Muscle of leg (tissue), 11 donors: ENCODE measurements around the gene NPR1. TPM values are rescaled to one million over a fixed set of nuclear protein-coding genes. Genes with fewer than 3 reads are reported as not detected.
A peak's percentile ranks its signal among the peaks of the same experiment; 100 is the strongest.
"Not testable (repeated sequence)": the region's sequence is repeated elsewhere in the genome, so short reads cannot be mapped to it uniquely, and the experiment has no call there.

Source experiments
- DNase-seq: peaks from one replicate; pipeline ENCODE4 v3.0.0; 2013
- H3K27ac ChIP-seq: one replicate; pipeline ENCODE4 v1.5.1; 2013; ENCODE audit warnings: mild to moderate bottlenecking, low read length, control low read depth
- H3K27me3 ChIP-seq: one replicate; pipeline ENCODE4 v1.6.1; 2013; ENCODE audit warnings: low read length; ENCODE audit not compliant: control insufficient read depth, insufficient read depth
- H3K36me3 ChIP-seq: one replicate; pipeline ENCODE4 v1.6.1; 2013; ENCODE audit warnings: low read length; ENCODE audit not compliant: control insufficient read depth, insufficient read depth
- H3K4me1 ChIP-seq: one replicate; pipeline ENCODE4 v1.6.1; 2013; ENCODE audit warnings: low read length; ENCODE audit not compliant: control insufficient read depth, insufficient read depth
- H3K4me3 ChIP-seq: one replicate; pipeline ENCODE4 v1.5.1; 2013; ENCODE audit warnings: low read length, control low read depth
- H3K9me3 ChIP-seq: replicated peaks from 2 replicates; pipeline ENCODE4 v1.6.1; 2013; ENCODE audit warnings: low read depth, low read length; ENCODE audit not compliant: control insufficient read depth
- WGBS: methylation state at CpG from one replicate; pipeline ENCODE4 v1.1.5; 2013; ENCODE audit warnings: missing lambda C conversion rate; ENCODE audit not compliant: insufficient coverage; 5-methylcytosine and 5-hydroxymethylcytosine counted together
- polyA plus RNA-seq, 8 donors: library from polyadenylated mRNA; unstranded; fragments of 120-200 nt; gene quantifications; one replicate each; pipeline versions ENCODE4 v1.2.1 to v1.2.3, GENCODE V29; 2013; ENCODE audit warnings: inconsistent platforms in 1 of 8, low replicate concordance in 1 of 8; ENCODE audit not compliant: insufficient read length in 8 of 8, insufficient read depth in 1 of 8
- total RNA-seq: library from RNA; stranded (reverse); fragments of 120-200 nt; gene quantifications from one replicate; pipeline ENCODE4 v1.2.4, GENCODE V29; 2013

Gene NPR1
- total and polyA plus RNA-seq, 9 donors = 12.7 to 17.4 (median 14.9) TPM

GRCh38 chr1:153661111-153661708 is 17.3 kb upstream of the NPR1 start:
- Histone ChIP-seq H3K4me1 (peaks cover 12% of the 10 kb centered on the region), H3K9me3 (no peaks in the 10 kb centered on the region), H3K36me3 (peaks cover 50% of the 10 kb centered on the region), H3K27me3 (no peaks in the 10 kb centered on the region), H3K27ac (no peak overlapping the region), H3K4me3 (no peak overlapping the region)
- 34% methylated on average over 6 of the region's 9 CpGs for WGBS
- no peak for DNase-seq

- WGBS = no CpG with 5 or more reads among the region's 2 CpGs
- no peak overlapping the region for H3K27ac ChIP-seq
These were observed 16.2 kb upstream of the NPR1 start for GRCh38 chr1:153662269-153662668.

GRCh38 chr1:153663211-153663610 is 15.3 kb upstream of the NPR1 start:
- Histone ChIP-seq H3K4me1 (peaks cover 10% of the 10 kb centered on the region), H3K36me3 (peaks cover 67% of the 10 kb centered on the region), H3K27me3 (no peaks in the 10 kb centered on the region), H3K27ac (no peak overlapping the region), H3K4me3 (no peak overlapping the region), H3K9me3 (no peaks in the 10 kb centered on the region)
- no peak for DNase-seq
- WGBS = 95% methylated on average over 4 of the region's 5 CpGs

More at GRCh38 chr1:153662269-153662668, 16.2 kb upstream of the NPR1 start:
- no peaks in the 10 kb centered on the region for H3K27me3 ChIP-seq
- DNase-seq = no peak
- peaks cover 60% of the 10 kb centered on the region for H3K36me3 ChIP-seq
- no peak overlapping the region for H3K4me3 ChIP-seq
- H3K4me1 ChIP-seq = peaks cover 12% of the 10 kb centered on the region
- no peaks in the 10 kb centered on the region for H3K9me3 ChIP-seq

DNA sequence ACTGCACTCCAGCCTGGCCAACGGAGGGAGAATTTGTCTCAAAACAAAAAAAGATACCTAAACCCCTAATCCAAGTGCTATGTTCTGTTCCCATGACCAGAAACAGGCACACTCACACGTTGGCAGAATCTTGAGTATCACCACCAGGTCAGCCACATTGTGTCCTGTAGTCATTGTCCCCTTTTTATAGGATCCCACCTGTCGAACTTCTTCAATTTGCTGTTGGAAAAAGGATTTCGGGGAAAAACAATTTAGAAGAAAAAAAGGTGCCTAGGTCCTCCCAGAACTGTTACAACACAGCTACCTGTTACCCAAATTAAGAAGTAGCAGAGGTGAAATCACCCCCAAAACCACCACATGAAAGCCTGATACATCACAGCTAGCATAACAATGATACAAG is 11.0 kb upstream of the NPR1 start:
- H3K27ac ChIP-seq = no peak overlapping the region
- WGBS = 100% methylated on average over 1 of the region's 4 CpGs
- no peak overlapping the region for H3K4me3 ChIP-seq

DNA sequence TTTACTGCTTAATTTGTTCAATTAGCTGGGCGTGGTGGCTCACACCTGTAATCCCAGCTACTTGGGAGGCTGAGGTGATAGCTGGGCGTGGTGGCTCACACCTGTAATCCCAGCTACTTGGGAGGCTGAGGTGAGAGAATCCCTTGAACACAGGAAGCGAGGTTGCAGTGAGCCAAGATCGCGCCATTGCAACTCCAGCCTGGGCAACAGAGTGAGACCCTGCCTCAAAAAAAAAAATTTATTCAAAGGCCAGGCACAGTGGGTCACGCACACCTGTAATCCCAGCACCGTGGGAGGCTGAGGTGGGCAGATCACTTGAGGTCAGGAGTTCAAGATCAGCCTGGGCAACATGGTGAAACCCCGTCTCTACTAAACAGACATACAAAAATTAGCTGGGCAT is 9.8 kb upstream of the NPR1 start:
- not testable (repeated sequence) for H3K4me3 ChIP-seq, DNase-seq, H3K9me3 ChIP-seq, H3K27ac ChIP-seq, H3K27me3 ChIP-seq
- Histone ChIP-seq H3K4me1 (peaks cover 11% of the 10 kb centered on the region), H3K36me3 (peaks cover 56% of the 10 kb centered on the region)
- WGBS = 100% methylated on average over 4 of the region's 8 CpGs

More for the DNA sequence above, 11.0 kb upstream of the NPR1 start:
- H3K36me3 ChIP-seq = peaks cover 67% of the 10 kb centered on the region
- H3K27me3 ChIP-seq = no peaks in the 10 kb centered on the region
- H3K4me1 ChIP-seq = peaks cover 11% of the 10 kb centered on the region
- no peak for DNase-seq
- H3K9me3 ChIP-seq = no peaks in the 10 kb centered on the region

DNA sequence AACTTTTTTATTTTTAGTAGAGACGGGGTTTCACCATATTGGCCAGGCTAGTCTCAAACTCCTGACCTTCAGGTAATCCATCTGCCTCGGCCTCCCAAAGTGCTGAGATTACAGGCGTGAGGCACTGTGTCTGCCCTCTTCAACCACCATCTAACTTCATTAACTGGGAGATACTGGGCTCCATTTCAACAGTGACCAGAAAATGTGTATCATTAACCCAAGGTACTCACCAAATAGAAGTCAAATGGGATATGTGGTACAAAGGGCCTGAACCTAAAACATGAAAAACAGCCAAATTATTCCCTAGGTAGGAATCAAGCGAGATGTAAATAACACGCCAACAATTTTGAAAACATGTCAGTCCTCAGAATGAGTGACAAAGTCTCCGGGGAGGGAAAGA is 8.9 kb upstream of the NPR1 start:
- Histone ChIP-seq H3K27ac (no peak overlapping the region), H3K36me3 (peaks cover 48% of the 10 kb centered on the region)
- WGBS = 90% methylated on average over 4 of the region's 6 CpGs

DNA sequence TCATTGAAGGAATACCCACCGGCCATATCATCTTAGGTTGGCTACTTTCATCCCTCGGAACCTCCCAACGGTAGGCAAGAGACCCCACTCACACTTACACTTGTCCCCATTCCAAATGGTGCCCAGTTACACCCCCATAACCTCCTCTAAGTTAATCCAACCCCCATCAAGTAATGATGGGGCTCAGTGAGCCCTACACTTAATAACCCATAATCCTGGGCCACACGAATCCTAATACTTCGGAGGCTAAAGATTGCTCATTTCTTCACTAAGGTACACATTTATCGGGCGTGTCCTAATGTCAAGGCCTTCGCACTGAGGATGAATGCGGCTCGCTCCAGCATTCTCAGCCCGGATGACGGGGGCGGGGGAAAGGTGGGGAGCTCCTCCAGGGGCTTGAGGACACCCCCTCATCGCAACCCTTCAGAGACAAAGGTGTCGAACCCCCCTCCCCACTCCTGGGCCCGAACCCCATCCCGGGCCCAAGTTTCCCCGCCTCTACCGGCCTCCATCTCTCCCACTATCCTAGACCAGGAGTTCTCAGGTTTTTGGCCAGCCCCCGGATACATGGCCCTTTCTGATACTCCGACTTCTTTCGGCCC is 8.1 kb upstream of the NPR1 start:
- no peak for DNase-seq

More for the DNA sequence above, 8.9 kb upstream of the NPR1 start:
- Histone ChIP-seq H3K9me3 (no peaks in the 10 kb centered on the region), H3K4me3 (peak overlapping the region; percentile 93), H3K27me3 (no peaks in the 10 kb centered on the region), H3K4me1 (peaks cover 11% of the 10 kb centered on the region)
- DNase-seq = no peak

GRCh38 chr1:153670859-153671627 is 7.4 kb upstream of the NPR1 start, which contains the start of gene ILF2:
Gene ILF2 (minus strand): TSS chr1:153670993. CDS start chr1:153670922, 71 bp downstream.
- Histone ChIP-seq H3K36me3 (peaks cover 34% of the 10 kb centered on the region), H3K27ac (peak within 1 kb of the TSS; percentile 96), H3K27me3 (no peaks in the 10 kb centered on the region), H3K4me3 (peak within 1 kb of the TSS; percentile 93), H3K9me3 (no peaks in the 10 kb centered on the region), H3K4me1 (peaks cover 11% of the 10 kb centered on the region)
- 0% methylated on average over 17 of the region's 35 CpGs for whole genome bisulfite sequencing
- peak; percentile 100 for DNase-seq

More for the DNA sequence above, 8.1 kb upstream of the NPR1 start:
- H3K36me3 ChIP-seq = peaks cover 41% of the 10 kb centered on the region
- WGBS = 1% methylated on average over 17 of the region's 22 CpGs
- H3K9me3 ChIP-seq = no peaks in the 10 kb centered on the region
- peaks cover 11% of the 10 kb centered on the region for H3K4me1 ChIP-seq
- H3K4me3 ChIP-seq = peak overlapping the region; percentile 93
- peak overlapping the region; percentile 91 for H3K27ac ChIP-seq
- no peaks in the 10 kb centered on the region for H3K27me3 ChIP-seq

GRCh38 chr1:153671628-153672353 is 6.7 kb upstream of the NPR1 start:
- DNase-seq, H3K27me3 ChIP-seq, H3K9me3 ChIP-seq: not testable (repeated sequence)
- 22% methylated on average over 9 of the region's 28 CpGs for WGBS
- peak overlapping the region; percentile 96 for H3K27ac ChIP-seq
- H3K36me3 ChIP-seq = peaks cover 27% of the 10 kb centered on the region
- peaks cover 11% of the 10 kb centered on the region for H3K4me1 ChIP-seq
- peak overlapping the region; percentile 58 for H3K4me3 ChIP-seq
